WTC11 (cell line): ENCODE results near the gene C6orf163. TPM values are rescaled to one million over a fixed set of nuclear protein-coding genes. Genes with fewer than 3 reads are reported as not detected.

ENCODE experiments used
- ATAC-seq: fragments of 200-7000 bp; cut with Tn5 transposase; 2 replicates; pipeline ENCODE4 v1.10.0; 2021; ENCODE audit warnings: mild to moderate bottlenecking, moderate library complexity
- CTCF ChIA-PET: fragments of 300-600 bp; sonication (Branson Sonifier 250); formaldehyde crosslinking; loops from one replicate; lab custom pipeline; 2021; ENCODE audit warnings: antibody characterized with exemption; lab: Charles Lee
- POLR2A ChIA-PET: fragments of 350-600 bp; sonication (Branson Sonifier 250); formaldehyde crosslinking; loops from one replicate; lab custom pipeline; 2021; ENCODE audit warnings: antibody characterized with exemption; lab: Charles Lee
- DNase-seq: peaks from one replicate; pipeline ENCODE4 v3.0.0; 2021; ENCODE audit warnings: low spot score
- H3K27ac Mint-ChIP-seq: 2 replicates; pipeline ENCODE4 v1.8.0; 2021; ENCODE audit warnings: mixed read lengths
- H3K27me3 Mint-ChIP-seq: 2 replicates; pipeline ENCODE4 v1.8.0; 2021; ENCODE audit warnings: low read depth, mild to moderate bottlenecking, moderate library complexity, mixed read lengths
- H3K36me3 Mint-ChIP-seq: 2 replicates; pipeline ENCODE4 v1.8.0; 2021; ENCODE audit warnings: mixed read lengths
- H3K4me1 Mint-ChIP-seq: 2 replicates; pipeline ENCODE4 v1.8.0; 2022; ENCODE audit warnings: mixed read lengths
- H3K4me3 Mint-ChIP-seq: 2 replicates; pipeline ENCODE4 v1.8.0; 2021; ENCODE audit warnings: mild to moderate bottlenecking, moderate library complexity, mixed read lengths
- H3K9me3 Mint-ChIP-seq: 2 replicates; pipeline ENCODE4 v1.8.0; 2021; ENCODE audit warnings: mixed read lengths
- CREM ChIP-seq: sonication (generic); formaldehyde crosslinking; IDR thresholded peaks from 2 replicates; pipeline ENCODE4 v1.8.1; 2022; ENCODE audit warnings: mild to moderate bottlenecking, missing genetic modification reagents, moderate library complexity
- JUN ChIP-seq: sonication (generic); formaldehyde crosslinking; IDR thresholded peaks from 2 replicates; pipeline ENCODE4 v1.8.0; 2023; ENCODE audit warnings: mild to moderate bottlenecking, missing genetic modification reagents
- KAT7 ChIP-seq: sonication (generic); formaldehyde crosslinking; IDR thresholded peaks from 2 replicates; pipeline ENCODE4 v1.8.1; 2023; ENCODE audit warnings: missing genetic modification reagents, mild to moderate bottlenecking, borderline replicate concordance
- NFE2L1 ChIP-seq: sonication (generic); formaldehyde crosslinking; IDR thresholded peaks from 2 replicates; pipeline ENCODE4 v1.8.1; 2023; ENCODE audit warnings: missing genetic modification reagents
- NFYB ChIP-seq: sonication (generic); formaldehyde crosslinking; conservative IDR thresholded peaks from 2 replicates; pipeline ENCODE4 v1.8.0; 2022; ENCODE audit warnings: low read depth, missing genetic modification reagents
- OVOL2 ChIP-seq: fragments of 250-450 bp; sonication (Bioruptor Pico); IDR thresholded peaks from 2 replicates; pipeline ENCODE4 v1.9.0; 2021; ENCODE audit warnings: mild to moderate bottlenecking, borderline replicate concordance
- RORB ChIP-seq: fragments of 250-450 bp; sonication (Bioruptor Pico); IDR thresholded peaks from 2 replicates; pipeline ENCODE4 v1.9.0; 2021; ENCODE audit warnings: mild to moderate bottlenecking
- SMAD3 ChIP-seq: sonication (generic); formaldehyde crosslinking; IDR thresholded peaks from 2 replicates; pipeline ENCODE4 v1.8.0; 2022; ENCODE audit warnings: missing genetic modification reagents, mild to moderate bottlenecking, borderline replicate concordance
- SMAD4 ChIP-seq: sonication (generic); formaldehyde crosslinking; IDR thresholded peaks from 2 replicates; pipeline ENCODE4 v1.8.0; 2022; ENCODE audit warnings: mild to moderate bottlenecking, missing genetic modification reagents
- SP1 ChIP-seq: sonication (generic); formaldehyde crosslinking; conservative IDR thresholded peaks from 2 replicates; pipeline ENCODE4 v1.8.1; 2022; ENCODE audit warnings: missing genetic modification reagents
- TCF7 ChIP-seq: sonication (generic); formaldehyde crosslinking; IDR thresholded peaks from 2 replicates; pipeline ENCODE4 v1.8.0; 2022; ENCODE audit warnings: mild to moderate bottlenecking, low read depth, missing genetic modification reagents, moderate library complexity
- ZNF416 ChIP-seq: fragments of 250-450 bp; sonication (Bioruptor Pico); IDR thresholded peaks from 2 replicates; pipeline ENCODE4 v1.9.0; 2021; ENCODE audit warnings: mild to moderate bottlenecking, inconsistent platforms
- ZNF671 ChIP-seq: fragments of 250-450 bp; sonication (Bioruptor Pico); IDR thresholded peaks from 2 replicates; pipeline ENCODE4 v1.8.0; 2021; ENCODE audit warnings: mild to moderate bottlenecking
- total RNA-seq: library from RNA; stranded (reverse); gene quantifications from 3 replicates; pipeline ENCODE4 v1.2.3, GENCODE V29; 2021
- TF ChIP-seq, protein P1 (sequence below): sonication (generic); formaldehyde crosslinking; IDR thresholded peaks from 2 replicates; pipeline ENCODE4 v1.8.1; 2022; ENCODE audit warnings: low read depth, missing genetic modification reagents, borderline replicate concordance
- TF ChIP-seq, protein P2 (sequence below): sonication (generic); formaldehyde crosslinking; IDR thresholded peaks from 2 replicates; pipeline ENCODE4 v1.8.1; 2022; ENCODE audit warnings: low read depth, mild to moderate bottlenecking, moderate library complexity, missing genetic modification reagents, borderline replicate concordance
- TF ChIP-seq, protein P3 (sequence below): fragments of 250-450 bp; sonication (Bioruptor Pico); IDR thresholded peaks from 2 replicates; pipeline ENCODE4 v1.9.0; 2021; ENCODE audit warnings: mild to moderate bottlenecking
- TF ChIP-seq, protein P4 (sequence below): sonication (generic); formaldehyde crosslinking; IDR thresholded peaks from 2 replicates; pipeline ENCODE4 v1.8.0; 2022; ENCODE audit warnings: mild to moderate bottlenecking, missing genetic modification reagents
- TF ChIP-seq, protein P5 (sequence below): sonication (generic); formaldehyde crosslinking; IDR thresholded peaks from 2 replicates; pipeline ENCODE4 v1.8.1; 2023; ENCODE audit warnings: mild to moderate bottlenecking, missing genetic modification reagents

The C6orf163 gene
- total RNA-seq, 1 experiment from 2014 or later: 2.0 TPM

DNA sequence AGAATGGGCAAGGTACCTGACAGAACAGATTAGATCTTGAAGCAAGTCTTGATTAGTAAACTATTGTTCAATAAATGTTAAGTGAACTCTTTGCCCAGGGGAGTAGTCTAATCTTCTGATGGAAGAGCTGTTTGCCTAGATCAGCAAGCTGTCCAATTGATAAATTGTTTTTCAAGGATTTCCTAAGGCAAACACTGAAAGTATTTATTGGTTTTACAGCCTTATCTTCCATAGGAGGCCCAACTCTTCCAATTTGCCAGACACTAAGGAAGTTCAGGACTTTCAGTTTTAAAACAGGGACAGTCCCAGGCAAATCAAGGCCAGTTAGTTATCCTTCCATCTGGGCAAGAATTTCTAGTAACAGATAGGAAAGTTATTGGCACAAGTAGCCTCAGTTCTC is 1.8 kb upstream of the C6orf163 start (continued):
- TF ChIP-seq, protein P1, sequence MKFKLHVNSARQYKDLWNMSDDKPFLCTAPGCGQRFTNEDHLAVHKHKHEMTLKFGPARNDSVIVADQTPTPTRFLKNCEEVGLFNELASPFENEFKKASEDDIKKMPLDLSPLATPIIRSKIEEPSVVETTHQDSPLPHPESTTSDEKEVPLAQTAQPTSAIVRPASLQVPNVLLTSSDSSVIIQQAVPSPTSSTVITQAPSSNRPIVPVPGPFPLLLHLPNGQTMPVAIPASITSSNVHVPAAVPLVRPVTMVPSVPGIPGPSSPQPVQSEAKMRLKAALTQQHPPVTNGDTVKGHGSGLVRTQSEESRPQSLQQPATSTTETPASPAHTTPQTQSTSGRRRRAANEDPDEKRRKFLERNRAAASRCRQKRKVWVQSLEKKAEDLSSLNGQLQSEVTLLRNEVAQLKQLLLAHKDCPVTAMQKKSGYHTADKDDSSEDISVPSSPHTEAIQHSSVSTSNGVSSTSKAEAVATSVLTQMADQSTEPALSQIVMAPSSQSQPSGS (CRISPR knock-in tag): no peak
- TF ChIP-seq, all 79 proteins: peak for 0

DNA sequence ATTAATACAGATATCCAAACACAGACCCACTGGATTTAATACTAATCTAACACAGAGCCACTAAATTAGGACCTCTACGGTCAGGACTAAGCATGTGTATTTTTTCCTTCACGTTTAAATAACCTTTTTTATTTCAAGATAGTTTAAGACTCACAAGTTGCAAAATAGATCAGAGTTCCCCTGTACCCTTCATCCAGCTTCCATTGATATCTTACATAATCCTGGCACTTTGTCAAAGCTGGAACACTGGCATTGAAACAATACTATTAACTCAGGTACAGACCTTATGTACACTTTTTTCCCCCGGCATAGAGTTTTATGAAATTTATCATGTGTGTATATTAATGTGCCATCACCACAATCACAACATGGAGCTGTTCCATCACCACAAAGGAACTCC is 2.1 kb downstream of the C6orf163 start:
- POLR2A ChIA-PET: interaction anchor here (0.5 kb wide), 1 partner anchor 148 kb away, joined by 3 read pairs; no protein-coding TSS in a partner anchor
- H3K9me3 Mint-ChIP-seq: no peaks in the 10 kb centered on the region
- CTCF ChIA-PET: interaction anchor here (1.4 kb wide), 1 partner anchor 268 kb away, joined by 4 read pairs; no protein-coding TSS in a partner anchor

DNA sequence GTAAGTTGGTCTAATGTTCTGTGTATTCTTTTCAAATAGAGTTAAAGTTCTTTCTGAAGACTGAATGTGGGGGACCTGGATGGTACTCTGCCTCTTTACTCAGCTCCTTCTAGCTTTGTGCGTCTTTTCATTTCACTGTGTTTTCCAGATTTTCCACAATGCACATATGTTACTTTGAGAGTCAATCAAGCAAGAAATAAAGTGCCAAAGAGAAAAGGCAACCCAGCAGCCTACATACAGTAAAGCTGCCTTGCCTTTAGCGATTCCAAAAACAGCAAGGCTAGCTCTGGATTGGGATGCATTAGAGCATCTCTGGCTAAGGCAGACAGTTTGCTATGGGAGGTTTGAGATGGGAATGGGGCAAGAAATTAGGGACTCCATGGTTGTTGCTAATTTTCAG is 5.3 kb downstream of the C6orf163 start:
- Mint-ChIP-seq H3K36me3 (no peaks in the 10 kb centered on the region), H3K4me1 (no peaks in the 10 kb centered on the region), H3K4me3 (no peak overlapping the region), H3K27ac (no peak overlapping the region), H3K9me3 (no peaks in the 10 kb centered on the region), H3K27me3 (no peaks in the 10 kb centered on the region)
- ChIA-PET CTCF (interaction anchor here (1.9 kb wide), 1 partner anchor 43 kb away, joined by 4 read pairs; no protein-coding TSS in a partner anchor), POLR2A (no interaction called here)
- no peak for DNase-seq
- ATAC-seq: no peak
- TF ChIP-seq, protein P2, sequence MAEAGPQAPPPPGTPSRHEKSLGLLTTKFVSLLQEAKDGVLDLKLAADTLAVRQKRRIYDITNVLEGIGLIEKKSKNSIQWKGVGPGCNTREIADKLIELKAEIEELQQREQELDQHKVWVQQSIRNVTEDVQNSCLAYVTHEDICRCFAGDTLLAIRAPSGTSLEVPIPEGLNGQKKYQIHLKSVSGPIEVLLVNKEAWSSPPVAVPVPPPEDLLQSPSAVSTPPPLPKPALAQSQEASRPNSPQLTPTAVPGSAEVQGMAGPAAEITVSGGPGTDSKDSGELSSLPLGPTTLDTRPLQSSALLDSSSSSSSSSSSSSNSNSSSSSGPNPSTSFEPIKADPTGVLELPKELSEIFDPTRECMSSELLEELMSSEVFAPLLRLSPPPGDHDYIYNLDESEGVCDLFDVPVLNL: no peak
- TF ChIP-seq TCF7 (CRISPR knock-in tag) (no peak), CREM (no peak), NFE2L1 (CRISPR knock-in tag) (no peak), ZNF416 (no peak), SP1 (CRISPR knock-in tag) (no peak)

More for the DNA sequence above, 2.1 kb downstream of the C6orf163 start:
- no peaks in the 10 kb centered on the region for H3K36me3 Mint-ChIP-seq
- no peaks in the 10 kb centered on the region for H3K4me1 Mint-ChIP-seq
- TF ChIP-seq, protein P3, sequence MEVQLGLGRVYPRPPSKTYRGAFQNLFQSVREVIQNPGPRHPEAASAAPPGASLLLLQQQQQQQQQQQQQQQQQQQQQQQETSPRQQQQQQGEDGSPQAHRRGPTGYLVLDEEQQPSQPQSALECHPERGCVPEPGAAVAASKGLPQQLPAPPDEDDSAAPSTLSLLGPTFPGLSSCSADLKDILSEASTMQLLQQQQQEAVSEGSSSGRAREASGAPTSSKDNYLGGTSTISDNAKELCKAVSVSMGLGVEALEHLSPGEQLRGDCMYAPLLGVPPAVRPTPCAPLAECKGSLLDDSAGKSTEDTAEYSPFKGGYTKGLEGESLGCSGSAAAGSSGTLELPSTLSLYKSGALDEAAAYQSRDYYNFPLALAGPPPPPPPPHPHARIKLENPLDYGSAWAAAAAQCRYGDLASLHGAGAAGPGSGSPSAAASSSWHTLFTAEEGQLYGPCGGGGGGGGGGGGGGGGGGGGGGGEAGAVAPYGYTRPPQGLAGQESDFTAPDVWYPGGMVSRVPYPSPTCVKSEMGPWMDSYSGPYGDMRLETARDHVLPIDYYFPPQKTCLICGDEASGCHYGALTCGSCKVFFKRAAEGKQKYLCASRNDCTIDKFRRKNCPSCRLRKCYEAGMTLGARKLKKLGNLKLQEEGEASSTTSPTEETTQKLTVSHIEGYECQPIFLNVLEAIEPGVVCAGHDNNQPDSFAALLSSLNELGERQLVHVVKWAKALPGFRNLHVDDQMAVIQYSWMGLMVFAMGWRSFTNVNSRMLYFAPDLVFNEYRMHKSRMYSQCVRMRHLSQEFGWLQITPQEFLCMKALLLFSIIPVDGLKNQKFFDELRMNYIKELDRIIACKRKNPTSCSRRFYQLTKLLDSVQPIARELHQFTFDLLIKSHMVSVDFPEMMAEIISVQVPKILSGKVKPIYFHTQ (CRISPR knock-in tag): no peak
- TF ChIP-seq KAT7 (CRISPR knock-in tag) (no peak), OVOL2 (no peak), ZNF671 (CRISPR knock-in tag) (no peak), SMAD4 (CRISPR knock-in tag) (no peak), SMAD3 (CRISPR knock-in tag) (no peak), JUN (CRISPR knock-in tag) (no peak), NFYB (no peak), RORB (CRISPR knock-in tag) (no peak)
- TF ChIP-seq, protein P4, sequence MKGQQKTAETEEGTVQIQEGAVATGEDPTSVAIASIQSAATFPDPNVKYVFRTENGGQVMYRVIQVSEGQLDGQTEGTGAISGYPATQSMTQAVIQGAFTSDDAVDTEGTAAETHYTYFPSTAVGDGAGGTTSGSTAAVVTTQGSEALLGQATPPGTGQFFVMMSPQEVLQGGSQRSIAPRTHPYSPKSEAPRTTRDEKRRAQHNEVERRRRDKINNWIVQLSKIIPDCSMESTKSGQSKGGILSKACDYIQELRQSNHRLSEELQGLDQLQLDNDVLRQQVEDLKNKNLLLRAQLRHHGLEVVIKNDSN (CRISPR knock-in tag): no peak
- TF ChIP-seq, protein P5, sequence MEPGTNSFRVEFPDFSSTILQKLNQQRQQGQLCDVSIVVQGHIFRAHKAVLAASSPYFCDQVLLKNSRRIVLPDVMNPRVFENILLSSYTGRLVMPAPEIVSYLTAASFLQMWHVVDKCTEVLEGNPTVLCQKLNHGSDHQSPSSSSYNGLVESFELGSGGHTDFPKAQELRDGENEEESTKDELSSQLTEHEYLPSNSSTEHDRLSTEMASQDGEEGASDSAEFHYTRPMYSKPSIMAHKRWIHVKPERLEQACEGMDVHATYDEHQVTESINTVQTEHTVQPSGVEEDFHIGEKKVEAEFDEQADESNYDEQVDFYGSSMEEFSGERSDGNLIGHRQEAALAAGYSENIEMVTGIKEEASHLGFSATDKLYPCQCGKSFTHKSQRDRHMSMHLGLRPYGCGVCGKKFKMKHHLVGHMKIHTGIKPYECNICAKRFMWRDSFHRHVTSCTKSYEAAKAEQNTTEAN: no peak
- ATAC-seq (no peak), DNase-seq (no peak)
- H3K4me3 Mint-ChIP-seq: no peak overlapping the region
- H3K27me3 Mint-ChIP-seq: no peaks in the 10 kb centered on the region
- H3K27ac Mint-ChIP-seq: no peak overlapping the region
